ENCODE measurements around the gene PRM2.

PRM2 gene

GRCh38 chr16:11253009-11253994 is 23.0 kb downstream of the PRM2 start:
- H3K4me3 ChIP-seq (ENCODE audit: low read length): peak overlapping the region; percentile 78

GRCh38 chr16:11252482-11252931 is 23.8 kb downstream of the PRM2 start:
- no peaks in the 10 kb centered on the region for H3K9me2 ChIP-seq (replicated peaks; ENCODE audit: control insufficient read depth, low read length)
- no peaks in the 10 kb centered on the region for H3K9me3 ChIP-seq (ENCODE audit: control insufficient read depth, insufficient read depth, low read length)
- H3K36me3 ChIP-seq (ENCODE audit: control insufficient read depth, low read length): peaks cover 40% of the 10 kb centered on the region
- H3K27me3 ChIP-seq (ENCODE audit: control insufficient read depth, low read length): peaks cover 25% of the 10 kb centered on the region
- peaks cover 12% of the 10 kb centered on the region for H4K20me1 ChIP-seq (ENCODE audit: control insufficient read depth, insufficient read depth, low read depth, low read length)
- peaks cover 24% of the 10 kb centered on the region for H3F3A ChIP-seq (ENCODE audit: control insufficient read depth, insufficient read depth)
- peak overlapping the region; percentile 78 for H3K4me3 ChIP-seq (ENCODE audit: low read length)
- H3K4me1 ChIP-seq (ENCODE audit: control insufficient read depth, low read length): peaks cover 54% of the 10 kb centered on the region
- H3K4me2 ChIP-seq (ENCODE audit: low read length): peak overlapping the region; percentile 98
- no peak overlapping the region for H3K27ac ChIP-seq (ENCODE audit: low read depth, low read length)
- H3K79me2 ChIP-seq (ENCODE audit: control insufficient read depth, low read length): peaks cover 37% of the 10 kb centered on the region
- TF ChIP-seq EZH2phosphoT487 (IDR thresholded peaks at IDR 0.05; ENCODE audit: borderline replicate concordance, low read length) (no peak), CTCF (IDR thresholded peaks at IDR 0.05; ENCODE audit: low read depth, low read length, poor library complexity, severe bottlenecking) (no peak)

More at GRCh38 chr16:11253009-11253994, 23.0 kb downstream of the PRM2 start:
- Histone ChIP-seq H3K9me2 (replicated peaks; ENCODE audit: control insufficient read depth, low read length) (no peaks in the 10 kb centered on the region), H3K4me2 (ENCODE audit: low read length) (peak overlapping the region; percentile 98), H3K4me1 (ENCODE audit: control insufficient read depth, low read length) (peaks cover 58% of the 10 kb centered on the region), H3K27ac (ENCODE audit: low read depth, low read length) (peak overlapping the region; percentile 58; the same call in 1 of the 2 replicates), H3K27me3 (ENCODE audit: control insufficient read depth, low read length) (peaks cover 23% of the 10 kb centered on the region), H4K20me1 (ENCODE audit: control insufficient read depth, insufficient read depth, low read depth, low read length) (peaks cover 12% of the 10 kb centered on the region), H3F3A (ENCODE audit: control insufficient read depth, insufficient read depth) (peaks cover 24% of the 10 kb centered on the region), H3K9me3 (ENCODE audit: control insufficient read depth, insufficient read depth, low read length) (no peaks in the 10 kb centered on the region), H3K36me3 (ENCODE audit: control insufficient read depth, low read length) (peaks cover 40% of the 10 kb centered on the region), H3K79me2 (ENCODE audit: control insufficient read depth, low read length) (peaks cover 37% of the 10 kb centered on the region)
- TF ChIP-seq CTCF (IDR thresholded peaks at IDR 0.05; ENCODE audit: low read depth, low read length, poor library complexity, severe bottlenecking): no peak
- no peak for TF ChIP-seq EZH2phosphoT487 (IDR thresholded peaks at IDR 0.05; ENCODE audit: borderline replicate concordance, low read length)

- Histone ChIP-seq H3K27me3 (ENCODE audit: control insufficient read depth, low read length) (peaks cover 18% of the 10 kb centered on the region), H3K9me3 (ENCODE audit: control insufficient read depth, insufficient read depth, low read length) (no peaks in the 10 kb centered on the region), H3K4me3 (ENCODE audit: low read length) (peak overlapping the region; percentile 78; the same call in 1 of the 2 replicates), H3K9me2 (replicated peaks; ENCODE audit: control insufficient read depth, low read length) (no peaks in the 10 kb centered on the region), H3K4me1 (ENCODE audit: control insufficient read depth, low read length) (peaks cover 47% of the 10 kb centered on the region), H4K20me1 (ENCODE audit: control insufficient read depth, insufficient read depth, low read depth, low read length) (peaks cover 12% of the 10 kb centered on the region), H3K36me3 (ENCODE audit: control insufficient read depth, low read length) (peaks cover 40% of the 10 kb centered on the region), H3K79me2 (ENCODE audit: control insufficient read depth, low read length) (peaks cover 37% of the 10 kb centered on the region), H3F3A (ENCODE audit: control insufficient read depth, insufficient read depth) (peaks cover 24% of the 10 kb centered on the region), H3K27ac (ENCODE audit: low read depth, low read length) (no peak overlapping the region), H3K4me2 (ENCODE audit: low read length) (peak overlapping the region; percentile 98)
- TF ChIP-seq CTCF (IDR thresholded peaks at IDR 0.05; ENCODE audit: low read depth, low read length, poor library complexity, severe bottlenecking) (no peak), EZH2phosphoT487 (IDR thresholded peaks at IDR 0.05; ENCODE audit: borderline replicate concordance, low read length) (no peak)
Measured at GRCh38 chr16:11251525-11252481, 24.5 kb downstream of the PRM2 start.
